HUES64 (cell line): Measurements from ENCODE around the gene PIWIL4.
"Not testable (repeated sequence)": the region's sequence is repeated elsewhere in the genome, so short reads cannot be mapped to it uniquely, and the experiment has no call there.

Experiments used
- H3K27ac ChIP-seq: 2 replicates; pipeline ENCODE4 v1.7.0; 2013; ENCODE audit warnings: low read depth, low read length, inconsistent platforms
- H3K27me3 ChIP-seq: 2 replicates; pipeline ENCODE4 v1.6.1; 2013; ENCODE audit warnings: mild to moderate bottlenecking, low read length; ENCODE audit not compliant: insufficient read depth
- H3K36me3 ChIP-seq: 2 replicates; pipeline ENCODE4 v1.6.1; 2013; ENCODE audit warnings: mild to moderate bottlenecking, low read length; ENCODE audit not compliant: insufficient read depth
- H3K4me1 ChIP-seq: 2 replicates; pipeline ENCODE4 v1.6.1; 2013; ENCODE audit warnings: mild to moderate bottlenecking, low read length, moderate library complexity; ENCODE audit not compliant: insufficient read depth
- H3K4me3 ChIP-seq: 2 replicates; pipeline ENCODE4 v1.5.1; 2013; ENCODE audit warnings: mild to moderate bottlenecking, low read length, moderate library complexity
- H3K9ac ChIP-seq: 2 replicates; pipeline ENCODE4 v1.6.1; 2013; ENCODE audit warnings: mild to moderate bottlenecking, low read depth, low read length
- H3K9me3 ChIP-seq: 2 replicates; pipeline ENCODE4 v1.6.1; 2013; ENCODE audit warnings: low read depth, low read length; ENCODE audit not compliant: insufficient read depth
- WGBS: fragments of 150-250, 120-280 bp; methylation state at CpG from one replicate; pipeline ENCODE4 v1.1.7; 2013; ENCODE audit warnings: missing lambda C conversion rate; 5-methylcytosine and 5-hydroxymethylcytosine counted together

PIWIL4 gene

GRCh38 chr11:94550513-94550912 lies 16.7 kb upstream of the PIWIL4 start:
- H3K4me1 ChIP-seq: peaks cover 9% of the 10 kb centered on the region
- H3K4me3 ChIP-seq: no peak overlapping the region
- no peaks in the 10 kb centered on the region for H3K36me3 ChIP-seq
- peaks cover 24% of the 10 kb centered on the region for H3K27me3 ChIP-seq
- no peaks in the 10 kb centered on the region for H3K9me3 ChIP-seq
- H3K27ac ChIP-seq: no peak overlapping the region
- no peak overlapping the region for H3K9ac ChIP-seq
- 94% methylated on average over 4 of the region's 4 CpGs for WGBS

GRCh38 chr11:94553938-94554337 lies 13.2 kb upstream of the PIWIL4 start:
- no peaks in the 10 kb centered on the region for H3K4me1 ChIP-seq
- no peak overlapping the region for H3K27ac ChIP-seq
- no peak overlapping the region for H3K4me3 ChIP-seq
- no peaks in the 10 kb centered on the region for H3K9me3 ChIP-seq
- WGBS: 47% methylated on average over 1 of the region's 1 CpG
- H3K9ac ChIP-seq: no peak overlapping the region
- H3K36me3 ChIP-seq: no peaks in the 10 kb centered on the region
- H3K27me3 ChIP-seq: no peaks in the 10 kb centered on the region

DNA sequence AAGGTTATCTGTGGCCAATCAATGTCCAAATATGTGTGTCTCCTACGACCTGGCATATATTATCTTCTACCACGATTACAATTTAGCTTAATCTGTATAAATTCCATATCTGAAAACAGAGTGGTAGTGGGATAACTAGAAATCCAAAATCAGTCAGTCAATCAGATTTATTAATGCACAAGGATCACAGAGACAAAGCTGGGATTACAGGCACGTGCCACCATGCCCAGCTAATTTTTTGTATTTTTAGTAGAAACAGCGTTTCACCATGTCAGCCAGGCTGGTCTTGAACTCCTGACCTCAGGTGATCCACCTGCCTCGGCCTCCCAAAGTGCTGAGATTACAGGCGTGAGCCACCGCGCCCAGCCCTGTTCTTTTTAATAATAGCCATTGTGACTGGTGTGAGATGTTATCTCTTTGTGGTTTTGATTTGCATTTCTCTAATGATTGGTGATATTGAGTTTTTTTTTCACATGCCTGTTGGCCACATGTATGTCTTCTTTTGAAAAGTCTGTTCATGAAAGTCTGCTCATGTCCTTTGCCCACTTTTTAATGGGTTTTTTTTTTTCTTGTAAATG lies 11.3 kb upstream of the PIWIL4 start:
- H3K9me3 ChIP-seq, H3K9ac ChIP-seq, H3K36me3 ChIP-seq, H3K4me3 ChIP-seq, H3K27me3 ChIP-seq, H3K4me1 ChIP-seq, H3K27ac ChIP-seq: not testable (repeated sequence)
- WGBS: 93% methylated on average over 7 of the region's 8 CpGs

DNA sequence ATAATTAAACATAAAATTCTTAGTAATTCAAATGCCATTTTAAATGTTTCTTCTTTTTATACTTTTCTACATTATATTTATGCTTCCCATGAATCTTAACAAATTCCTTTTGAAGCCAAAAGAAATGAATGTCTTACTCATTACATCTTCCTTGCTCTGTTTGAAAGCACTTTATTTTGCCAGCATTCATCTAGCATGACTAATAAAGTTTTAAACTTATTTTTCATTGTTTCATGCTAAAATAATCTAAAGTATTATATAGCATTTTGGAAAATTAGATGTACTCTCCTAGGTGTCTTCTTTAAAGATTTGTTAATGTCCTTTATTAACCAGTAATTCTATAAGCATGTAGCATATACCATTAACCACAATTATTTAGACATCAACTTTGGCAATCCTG lies 9.7 kb upstream of the PIWIL4 start:
- Histone ChIP-seq H3K27ac (no peak overlapping the region), H3K4me3 (no peak overlapping the region), H3K9ac (no peak overlapping the region)

GRCh38 chr11:94557992-94558391 lies 9.2 kb upstream of the PIWIL4 start:
- H3K4me1 ChIP-seq: peaks cover 1% of the 10 kb centered on the region; the same call in 1 of the 2 replicates
- no peaks in the 10 kb centered on the region for H3K27me3 ChIP-seq
- no peak overlapping the region for H3K27ac ChIP-seq
- WGBS: 63% methylated on average over 1 of the region's 1 CpG
- no peaks in the 10 kb centered on the region for H3K9me3 ChIP-seq
- H3K36me3 ChIP-seq: no peaks in the 10 kb centered on the region
- no peak overlapping the region for H3K9ac ChIP-seq
- H3K4me3 ChIP-seq: no peak overlapping the region

More for the DNA sequence above, 9.7 kb upstream of the PIWIL4 start:
- Histone ChIP-seq H3K9me3 (no peaks in the 10 kb centered on the region), H3K36me3 (no peaks in the 10 kb centered on the region), H3K27me3 (no peaks in the 10 kb centered on the region), H3K4me1 (no peaks in the 10 kb centered on the region)

GRCh38 chr11:94558468-94558867 lies 8.7 kb upstream of the PIWIL4 start:
- 89% methylated on average over 1 of the region's 1 CpG for WGBS

DNA sequence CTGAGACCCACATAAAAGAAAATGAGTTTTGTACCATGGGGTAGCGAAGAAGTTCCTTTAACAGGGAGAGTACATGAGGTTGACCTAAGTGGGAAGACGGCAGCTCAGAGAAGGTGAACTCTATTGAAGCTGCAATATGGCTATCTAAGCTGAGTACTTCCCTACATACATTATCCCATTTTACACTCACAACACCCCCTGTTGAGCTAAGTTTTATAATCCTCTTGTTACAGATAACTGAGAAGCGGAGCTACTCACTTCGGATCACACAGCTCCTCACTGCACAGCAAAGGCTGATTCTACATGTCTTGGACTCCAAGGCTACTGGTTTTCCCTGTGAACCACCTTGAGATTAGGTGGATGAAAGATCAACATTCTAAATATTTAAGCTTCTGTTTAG lies 8.2 kb upstream of the PIWIL4 start:
- Histone ChIP-seq H3K4me3 (no peak overlapping the region), H3K4me1 (peaks cover 4% of the 10 kb centered on the region; the same call in 1 of the 2 replicates), H3K9ac (no peak overlapping the region), H3K27ac (no peak overlapping the region), H3K36me3 (no peaks in the 10 kb centered on the region), H3K27me3 (no peaks in the 10 kb centered on the region), H3K9me3 (no peaks in the 10 kb centered on the region)
- 95% methylated on average over 4 of the region's 4 CpGs for WGBS

More at GRCh38 chr11:94558468-94558867, 8.7 kb upstream of the PIWIL4 start:
- H3K27ac ChIP-seq: no peak overlapping the region
- peaks cover 4% of the 10 kb centered on the region; the same call in 1 of the 2 replicates for H3K4me1 ChIP-seq
- H3K9me3 ChIP-seq: no peaks in the 10 kb centered on the region
- H3K9ac ChIP-seq: no peak overlapping the region
- H3K4me3 ChIP-seq: no peak overlapping the region
- no peaks in the 10 kb centered on the region for H3K27me3 ChIP-seq
- no peaks in the 10 kb centered on the region for H3K36me3 ChIP-seq

GRCh38 chr11:94559361-94559760 lies 7.8 kb upstream of the PIWIL4 start:
- WGBS: 83% methylated on average over 2 of the region's 2 CpGs
- H3K27me3 ChIP-seq: no peaks in the 10 kb centered on the region
- H3K27ac ChIP-seq: no peak overlapping the region
- peaks cover 4% of the 10 kb centered on the region; the same call in 1 of the 2 replicates for H3K4me1 ChIP-seq
- H3K4me3 ChIP-seq: no peak overlapping the region
- H3K9ac ChIP-seq: no peak overlapping the region
- H3K36me3 ChIP-seq: no peaks in the 10 kb centered on the region
- no peaks in the 10 kb centered on the region for H3K9me3 ChIP-seq

DNA sequence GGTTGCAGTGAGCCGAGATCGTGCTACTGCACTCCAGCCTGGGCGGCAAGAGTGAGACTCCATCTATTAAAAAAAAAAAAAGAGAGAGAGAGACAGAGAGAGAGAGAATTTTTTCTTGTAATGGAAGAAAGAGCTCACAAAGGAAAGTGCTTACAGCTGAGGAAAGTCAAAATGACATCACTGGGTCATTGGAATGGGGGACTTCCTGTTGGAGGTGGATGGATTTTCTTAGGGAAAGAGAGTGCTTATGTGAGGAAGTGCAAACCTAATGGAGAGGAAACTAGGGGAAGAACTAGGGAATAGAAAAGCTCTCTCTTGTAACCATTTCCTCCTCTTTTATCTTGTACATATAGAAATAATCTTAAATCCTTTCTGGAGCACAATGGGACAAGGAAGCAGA lies 6.3 kb upstream of the PIWIL4 start:
- 93% methylated on average over 3 of the region's 3 CpGs for WGBS
- Histone ChIP-seq H3K9me3 (no peaks in the 10 kb centered on the region), H3K27ac (no peak overlapping the region), H3K9ac (no peak overlapping the region), H3K4me3 (no peak overlapping the region), H3K36me3 (no peaks in the 10 kb centered on the region), H3K27me3 (no peaks in the 10 kb centered on the region), H3K4me1 (peaks cover 4% of the 10 kb centered on the region; the same call in 1 of the 2 replicates)

GRCh38 chr11:94563176-94563847 lies 3.9 kb upstream of the PIWIL4 start:
- H3K9ac ChIP-seq: no peak overlapping the region
- H3K9me3 ChIP-seq: no peaks in the 10 kb centered on the region
- no peak overlapping the region for H3K27ac ChIP-seq
- H3K36me3 ChIP-seq: no peaks in the 10 kb centered on the region
- H3K27me3 ChIP-seq: no peaks in the 10 kb centered on the region
- 82% methylated on average over 3 of the region's 4 CpGs for WGBS
- H3K4me3 ChIP-seq: no peak overlapping the region
- H3K4me1 ChIP-seq: peaks cover 4% of the 10 kb centered on the region; the same call in 1 of the 2 replicates

GRCh38 chr11:94563848-94564467 lies 3.2 kb upstream of the PIWIL4 start:
- H3K27me3 ChIP-seq: no peaks in the 10 kb centered on the region
- WGBS: 82% methylated on average over 8 of the region's 8 CpGs
- H3K36me3 ChIP-seq: no peaks in the 10 kb centered on the region
- no peak overlapping the region for H3K9ac ChIP-seq
- H3K4me1 ChIP-seq: peaks cover 4% of the 10 kb centered on the region; the same call in 1 of the 2 replicates
- H3K9me3 ChIP-seq: no peaks in the 10 kb centered on the region
- H3K4me3 ChIP-seq: no peak overlapping the region
- H3K27ac ChIP-seq: no peak overlapping the region
